OCI-LY1 (cell line): ENCODE measurements around the gene PHRF1.

Experiments
- CTCF ChIP-seq: fragments of 200-600 bp; sonication (generic), shearing (Covaris generic); IDR thresholded peaks from 2 replicates; pipeline ENCODE4 v1.5.1; 2017; ENCODE audit warnings: mild to moderate bottlenecking, antibody characterized with exemption, low read length, moderate library complexity, mixed read lengths
- EZH2 ChIP-seq: fragments of 200-600 bp; sonication (generic), shearing (Covaris generic); IDR thresholded peaks from 2 replicates; pipeline ENCODE4 v1.8.0; 2017; ENCODE audit warnings: borderline replicate concordance, mixed run types, mild to moderate bottlenecking, antibody characterized with exemption, low read length, moderate library complexity, mixed read lengths

DNA sequence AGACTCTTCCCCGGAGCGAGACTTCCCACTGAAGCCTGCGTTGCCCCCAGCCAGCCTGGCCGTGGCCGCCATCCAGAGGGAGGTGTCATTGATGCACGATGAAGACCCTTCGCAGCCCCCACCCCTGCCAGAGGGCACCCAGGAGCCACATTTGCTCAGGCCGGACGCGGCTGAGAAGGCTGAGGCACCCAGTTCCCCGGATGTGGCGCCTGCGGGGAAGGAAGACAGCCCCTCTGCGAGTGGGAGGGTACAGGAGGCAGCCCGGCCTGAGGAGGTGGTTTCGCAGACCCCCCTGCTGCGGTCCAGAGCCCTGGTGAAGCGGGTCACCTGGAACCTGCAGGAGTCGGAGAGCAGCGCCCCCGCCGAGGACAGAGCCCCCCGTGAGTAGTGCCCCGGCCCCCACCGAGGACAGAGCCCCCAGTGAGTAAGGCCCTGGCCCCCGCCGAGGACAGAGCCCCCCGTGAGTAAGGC, 33.1 kb downstream of the PHRF1 start:
- no peak for TF ChIP-seq CTCF
- TF ChIP-seq EZH2: no peak
